HepG2 (cell line): Measurements from ENCODE around the gene CD58. TPM values are rescaled to one million over a fixed set of nuclear protein-coding genes. Genes with fewer than 3 reads are reported as not detected.

Experiments
- ATAC-seq: fragments of 200-7000 bp; cut with Tn5 transposase; 3 replicates; pipeline ENCODE4 v1.9.1; 2020; ENCODE audit warnings: mild to moderate bottlenecking, moderate library complexity
- BruUV-seq: library from RNA; stranded (reverse); fragments of 400-500 nt; replicated peaks from 2 replicates; lab custom pipeline; 2021; lab: Mats Ljungman, UMichigan
- CTCF ChIA-PET: fragments of 300-600 bp; formaldehyde crosslinking; extraction: SDS; loops from one replicate; lab custom pipeline; 2021; ENCODE audit warnings: low total read pairs, inconsistent platforms, low intra/inter-chr PET ratio; lab: Yijun Ruan, JAX
- POLR2A ChIA-PET: fragments of 350-600 bp; sonication (Branson Sonifier 250); formaldehyde crosslinking; loops from one replicate; lab custom pipeline; 2020; ENCODE audit warnings: antibody characterized with exemption, inconsistent platforms; lab: Yijun Ruan, JAX
- DNase-seq: peaks from one replicate; pipeline ENCODE4 v3.0.0-alpha.2; 2015; ENCODE audit warnings: low spot score
- FAIRE-seq: peaks from 3 replicates; lab custom pipeline; 2011; peaks lifted over from hg19 to GRCh38; lab: Jason Lieb, UNC
- H2AFZ ChIP-seq: one replicate; pipeline ENCODE4 v1.6.1; 2011; ENCODE audit warnings: low read length, inconsistent platforms
- H3K27ac ChIP-seq: fragments of 300-600 bp; 3 replicates; pipeline ENCODE4 v1.8.0; 2011; ENCODE audit warnings: mixed run types, mild to moderate bottlenecking, mixed read lengths, low read length, inconsistent platforms; ENCODE audit not compliant: insufficient read depth; ENCODE audit errors: extremely low read length
- H3K27me3 ChIP-seq, 2 experiments: fragments of 200-600 bp in 1 of 2; 2 replicates in 1 of 2; 3 replicates in 1 of 2; pipeline versions ENCODE4 v1.6.0 to v1.8.0; 2011; ENCODE audit warnings: low read length in 2 of 2, mild to moderate bottlenecking in 2 of 2, moderate library complexity in 2 of 2, inconsistent platforms in 1 of 2; ENCODE audit not compliant: insufficient read depth in 2 of 2, control insufficient read depth in 1 of 2
- H3K36me3 ChIP-seq, 2 experiments: fragments of 200-600 bp in 1 of 2; replicated peaks in 1 of 2; 2 replicates in 1 of 2; 3 replicates in 1 of 2; pipeline versions ENCODE4 v1.5.1 to v1.8.0; 2011; ENCODE audit warnings: low read length in 2 of 2, inconsistent platforms in 1 of 2; ENCODE audit not compliant: insufficient read depth in 2 of 2, control insufficient read depth in 1 of 2
- H3K4me1 ChIP-seq: 2 replicates; pipeline ENCODE4 v1.5.1; 2012; ENCODE audit warnings: low read length, inconsistent platforms; ENCODE audit not compliant: insufficient read depth
- H3K4me2 ChIP-seq: 2 replicates; pipeline ENCODE4 v1.6.0; 2011; ENCODE audit warnings: low read depth, low read length, inconsistent platforms
- H3K4me3 ChIP-seq, 3 experiments: fragments of 200-600 bp in 1 of 3; sonication (generic), shearing (Covaris generic) in 1 of 3; replicated peaks in 1 of 3; 2 replicates each; pipeline ENCODE4 v1.5.1; 2011 to 2016; ENCODE audit warnings: low read length in 3 of 3, inconsistent platforms in 2 of 3, low read depth in 2 of 3, mild to moderate bottlenecking in 2 of 3, control low read depth in 1 of 3, mixed read lengths in 1 of 3; ENCODE audit not compliant: insufficient read depth in 1 of 3
- H3K79me2 ChIP-seq: one replicate; pipeline ENCODE4 v1.6.1; 2011; ENCODE audit warnings: low read length, inconsistent platforms; ENCODE audit not compliant: insufficient read depth
- H3K9ac ChIP-seq: 2 replicates; pipeline ENCODE4 v1.6.0; 2011; ENCODE audit warnings: mild to moderate bottlenecking, low read depth, low read length, inconsistent platforms; ENCODE audit not compliant: insufficient read depth
- H3K9me3 ChIP-seq: 2 replicates; pipeline ENCODE4 v1.5.1; 2012; ENCODE audit warnings: mild to moderate bottlenecking, low read length
- H4K20me1 ChIP-seq: 2 replicates; pipeline ENCODE4 v1.6.0; 2011; ENCODE audit warnings: inconsistent platforms, mild to moderate bottlenecking, low read length, moderate library complexity; ENCODE audit not compliant: insufficient read depth
- ATF7 ChIP-seq, 2 experiments: fragments of 450-650 bp in 1 of 2; sonication (generic) in 1 of 2; formaldehyde crosslinking in 1 of 2; IDR thresholded peaks; 2 replicates each; pipeline versions ENCODE4 v1.4.0 to v1.6.1; 2016 to 2020; ENCODE audit warnings: antibody characterized with exemption in 1 of 2, mild to moderate bottlenecking in 1 of 2, missing genetic modification reagents in 1 of 2
- MED1 ChIP-seq: sonication (generic); formaldehyde crosslinking; IDR thresholded peaks from 2 replicates; pipeline ENCODE4 v1.4.0; 2020; ENCODE audit warnings: missing genetic modification reagents
- PLSCR1 ChIP-seq: sonication (generic); formaldehyde crosslinking; IDR thresholded peaks from 2 replicates; pipeline ENCODE4 v1.5.0; 2020; ENCODE audit warnings: missing genetic modification reagents, mild to moderate bottlenecking, borderline replicate concordance
- RBM39 ChIP-seq: fragments of 200-400 bp; formaldehyde crosslinking; IDR thresholded peaks from one replicate; pipeline ENCODE4 v1.6.1; 2018; ENCODE audit warnings: antibody characterized with exemption, mild to moderate bottlenecking, low read depth, low read length; ENCODE audit not compliant: poor library complexity, severe bottlenecking
- ZNF629 ChIP-seq: sonication (generic); formaldehyde crosslinking; conservative IDR thresholded peaks from 2 replicates; pipeline ENCODE4 v1.5.0; 2020; ENCODE audit warnings: missing genetic modification reagents
- WGBS: methylation state at CpG from one replicate; pipeline ENCODE4 v1.1.6; 2017; ENCODE audit warnings: low lambda C conversion rate; 5-methylcytosine and 5-hydroxymethylcytosine counted together
- in situ Hi-C: cut with HindIII; loops from 2 replicates; pipeline ENCODE4 v1.10.0; 2017; ENCODE audit warnings: low pct_unique_long_range_greater_than_20kb; ENCODE audit not compliant: extremely low pct_ligation_motif_present
- intact Hi-C: fragments of 100-400 bp; cut with micrococcal nuclease; formaldehyde crosslinking; loops from one replicate; pipeline ENCODE4 v1.10.0; 2022; ENCODE audit not compliant: unreplicated experiment
- polyA plus RNA-seq, 8 experiments: library from polyadenylated mRNA; depleted of rRNA in 3 of 8; stranded (reverse) in 7 of 8; unstranded in 1 of 8; fragments of >200 nt; fragmentation: Illumina TruSeq in 4 of 8; extraction: Trizol in 4 of 8; gene quantifications; 2 replicates each; pipeline versions ENCODE4 v1.2.1 to v1.2.3, GENCODE V29; 2011 to 2016; ENCODE audit warnings: low read depth in 4 of 8, missing spikeins in 1 of 8, mixed read lengths in 1 of 8; ENCODE audit not compliant: insufficient read depth in 1 of 8
- total RNA-seq, 5 experiments: library from RNA; depleted of rRNA; stranded (reverse); fragments of >200 nt; fragmentation: Illumina TruSeq; extraction: Trizol; gene quantifications; 2 replicates each; pipeline ENCODE4 v1.2.3, GENCODE V29; 2016; ENCODE audit warnings: low read depth in 1 of 5

Gene CD58
- total and polyA plus RNA-seq, 2 of the 13 experiments (the other 11 are each of a cell fraction or from before 2014, with no cell fraction given) = 9.4 to 13.5 TPM

GRCh38 chr1:116501870-116502244 lies 69.0 kb downstream of the CD58 start:
- no peak for FAIRE-seq
- Histone ChIP-seq H3K4me3 (no peak overlapping the region), H3K4me2 (no peak overlapping the region), H3K4me1 (peaks cover 61% of the 10 kb centered on the region), H3K9me3 (no peaks in the 10 kb centered on the region), H4K20me1 (no peaks in the 10 kb centered on the region), H2AFZ (no peak overlapping the region), H3K27me3 (no peaks in the 10 kb centered on the region), H3K79me2 (peaks cover 23% of the 10 kb centered on the region), H3K9ac (no peak overlapping the region), H3K27ac (no peak overlapping the region), H3K36me3 (peaks cover 6 to 18% of the 10 kb centered on the region in 2 experiments; a peak in 3 of 5 replicates)
- 98% methylated on average over 2 of the region's 2 CpGs for WGBS
- BruUV-seq = no TSS peak
- in situ Hi-C loops = no loop called here
- CTCF ChIA-PET = no interaction called here
- POLR2A ChIA-PET = no interaction called here
- intact Hi-C loops = no loop called here
- DNase-seq = no peak
- ATAC-seq = no peak
- TF ChIP-seq ZNF629 = peak; percentile 76
- TF ChIP-seq MED1 (CRISPR knock-in tag) = no peak

GRCh38 chr1:116501125-116501869 lies 69.5 kb downstream of the CD58 start:
- Histone ChIP-seq H3K4me1 (peaks cover 61% of the 10 kb centered on the region), H4K20me1 (no peaks in the 10 kb centered on the region), H3K4me2 (no peak overlapping the region), H3K9ac (no peak overlapping the region), H2AFZ (no peak overlapping the region), H3K27me3 (no peaks in the 10 kb centered on the region), H3K36me3 (peaks cover 6 to 18% of the 10 kb centered on the region in 2 experiments; a peak in 3 of 5 replicates), H3K27ac (no peak overlapping the region), H3K79me2 (peaks cover 27% of the 10 kb centered on the region), H3K9me3 (no peaks in the 10 kb centered on the region), H3K4me3 (no peak overlapping the region)
- ChIA-PET CTCF (interaction anchor here (5.6 kb wide), 1 partner anchor 362 kb away, joined by 81 read pairs; no protein-coding TSS in a partner anchor), POLR2A (no interaction called here)
- intact Hi-C loops = no loop called here
- in situ Hi-C loops = no loop called here
- ATAC-seq (no peak), DNase-seq (no peak), FAIRE-seq (no peak)
- no TSS peak for BruUV-seq
- TF ChIP-seq ATF7 (IDR thresholded peaks at IDR 0.05) (peak; percentile 69), ATF7 (CRISPR knock-in tag; IDR thresholded peaks at IDR 0.05) (no peak), PLSCR1 (CRISPR knock-in tag) (no peak), RBM39 (no peak)
- WGBS = 97% methylated on average over 9 of the region's 9 CpGs
